ENCODE measurements around the gene CEACAM19. TPM values are rescaled to one million over a fixed set of nuclear protein-coding genes. Genes with fewer than 3 reads are reported as not detected.
A peak's percentile ranks its signal among the peaks of the same experiment; 100 is the strongest.

The CEACAM19 gene
- total and polyA plus RNA-seq, 2 of the 13 experiments (the other 11 are each of a cell fraction or from before 2014, with no cell fraction given) = 1.3 to 4.0 TPM

- TF ChIP-seq KLF16 (CRISPR knock-in tag; IDR thresholded peaks at IDR 0.05) (peak in 1 of 2 experiments; percentile 42; a peak in 1 of 4 replicates), ZMAT5 (CRISPR knock-in tag; IDR thresholded peaks at IDR 0.05; ENCODE audit: borderline replicate concordance, low read depth) (no peak), FOXO4 (CRISPR knock-in tag; conservative IDR thresholded peaks at IDR 0.05) (no peak), PHF8 (CRISPR knock-in tag; IDR thresholded peaks at IDR 0.05) (peak; percentile 89), ZBTB37 (CRISPR knock-in tag; IDR thresholded peaks at IDR 0.05) (no peak), PAX8 (CRISPR knock-in tag; IDR thresholded peaks at IDR 0.05; ENCODE audit: borderline replicate concordance) (no peak), DBP (CRISPR knock-in tag; IDR thresholded peaks at IDR 0.05; ENCODE audit: not compliant biosample characterization) (no peak), ISX (CRISPR knock-in tag; conservative IDR thresholded peaks at IDR 0.05) (no peak), FOXM1 (CRISPR knock-in tag; IDR thresholded peaks at IDR 0.05) (no peak), MYPOP (CRISPR knock-in tag; IDR thresholded peaks at IDR 0.05) (no peak), ASH2L (IDR thresholded peaks at IDR 0.05; ENCODE audit: insufficient read length, low read depth, low read length) (peak; percentile 75), KLF12 (CRISPR knock-in tag; IDR thresholded peaks at IDR 0.05; ENCODE audit: borderline replicate concordance) (no peak), FLYWCH1 (CRISPR knock-in tag; IDR thresholded peaks at IDR 0.05) (no peak), SRSF9 (IDR thresholded peaks at IDR 0.05; ENCODE audit: borderline replicate concordance, insufficient read depth, low read depth, low read length, poor library complexity, severe bottlenecking) (no peak), ZNF850 (CRISPR knock-in tag; conservative IDR thresholded peaks at IDR 0.05) (0 out of 2 replicates have a peak, but pooled peaks have one; percentile 66), ZNF24 (IDR thresholded peaks at IDR 0.05) (no peak), ZNF570 (CRISPR knock-in tag; IDR thresholded peaks at IDR 0.05; ENCODE audit: borderline replicate concordance) (no peak), SAP130 (CRISPR knock-in tag; IDR thresholded peaks at IDR 0.05; ENCODE audit: low read depth) (peak; percentile 62; the same call in 1 of the 2 replicates), HMGA1 (CRISPR knock-in tag; conservative IDR thresholded peaks at IDR 0.05) (no peak), RFXANK (CRISPR knock-in tag; IDR thresholded peaks at IDR 0.05) (0 out of 2 replicates have a peak, but pooled peaks have one; percentile 41), RAD21 (CRISPR knock-in tag; IDR thresholded peaks at IDR 0.05) (peak; percentile 64; the same call in 1 of the 2 replicates), FOXC1 (CRISPR knock-in tag; IDR thresholded peaks at IDR 0.05; ENCODE audit: borderline replicate concordance) (no peak; the same call in 1 of the 2 replicates), ZNF841 (CRISPR knock-in tag; IDR thresholded peaks at IDR 0.05; ENCODE audit: borderline replicate concordance) (no peak), ZNF557 (CRISPR knock-in tag; IDR thresholded peaks at IDR 0.05) (no peak), CENPX (CRISPR knock-in tag; IDR thresholded peaks at IDR 0.05) (no peak), ZNF33B (CRISPR knock-in tag; IDR thresholded peaks at IDR 0.05) (no peak)
Measured at GRCh38 chr19:44643605-44644401, 27.5 kb upstream of the CEACAM19 start, which contains the start of gene PVR (continued).
